Testis (tissue), 3 donors: ENCODE measurements around the gene SLC35E1. TPM values are rescaled to one million over a fixed set of nuclear protein-coding genes. Genes with fewer than 3 reads are reported as not detected.

Experiments
- DNase-seq: peaks from one replicate; pipeline ENCODE4 v3.0.0-alpha.2; 2019
- H3K27ac ChIP-seq, 2 donors: fragments of 200-600 bp; sonication (generic); one replicate each; pipeline ENCODE4 v1.5.1; 2019
- H3K27me3 ChIP-seq: fragments of 200-600 bp; sonication (generic); one replicate; pipeline ENCODE4 v1.5.1; 2019
- H3K36me3 ChIP-seq: fragments of 200-600 bp; sonication (generic); one replicate; pipeline ENCODE4 v1.5.1; 2017; ENCODE audit warnings: low read depth; ENCODE audit errors: missing control alignments
- H3K4me1 ChIP-seq: fragments of 200-600 bp; sonication (generic); one replicate; pipeline ENCODE4 v1.5.1; 2019
- H3K4me3 ChIP-seq, 2 donors: fragments of 200-600 bp; sonication (generic); one replicate each; pipeline ENCODE4 v1.5.1; 2017 to 2019
- H3K9me3 ChIP-seq: fragments of 200-600 bp; sonication (generic); one replicate; pipeline ENCODE4 v1.5.1; 2017
- POLR2A ChIP-seq: fragments of 450-650 bp; IDR thresholded peaks from one replicate; pipeline ENCODE4 v1.6.1; 2017; ENCODE audit warnings: antibody characterized with exemption, mild to moderate bottlenecking, moderate library complexity
- WGBS, 2 donors: methylation state at CpG; one replicate each; pipeline ENCODE4 v1.1.5; 2018; 5-methylcytosine and 5-hydroxymethylcytosine counted together
- intact Hi-C: fragments of 100-400 bp; cut with DNase I; formaldehyde crosslinking; loops from one replicate; pipeline ENCODE4 v1.15.1; 2023; ENCODE audit warnings: low total_unique reads
- polyA plus RNA-seq: library from polyadenylated mRNA; stranded (reverse); fragments of 350-450 nt; fragmentation: Illumina TruSeq; extraction: RNeasy Lipid Tissue Mini Kit (QIAGEN cat#74804); gene quantifications from one replicate; pipeline ENCODE4 v1.2.3, GENCODE V29; 2014; ENCODE audit warnings: low read depth, low replicate concordance; ENCODE audit not compliant: insufficient read depth
- total RNA-seq, 2 donors: library from RNA; depleted of rRNA; stranded (reverse); fragments of >200 nt; gene quantifications; one replicate each; pipeline ENCODE4 v1.2.3, GENCODE V29; 2016
- TF ChIP-seq, protein P1 (sequence below), 3 experiments: fragments of 450-650 bp in 2 of 3; fragments of 200-600 bp in 1 of 3; sonication (generic) in 1 of 3; IDR thresholded peaks; one replicate each; pipeline ENCODE4 v1.5.1; 2016 to 2019; ENCODE audit warnings: antibody characterized with exemption in 3 of 3, mild to moderate bottlenecking in 2 of 3, moderate library complexity in 1 of 3

The SLC35E1 gene
- total and polyA plus RNA-seq, 3 donors from 2014 or later: 20.3 to 56.3 (median 54.0) TPM

DNA sequence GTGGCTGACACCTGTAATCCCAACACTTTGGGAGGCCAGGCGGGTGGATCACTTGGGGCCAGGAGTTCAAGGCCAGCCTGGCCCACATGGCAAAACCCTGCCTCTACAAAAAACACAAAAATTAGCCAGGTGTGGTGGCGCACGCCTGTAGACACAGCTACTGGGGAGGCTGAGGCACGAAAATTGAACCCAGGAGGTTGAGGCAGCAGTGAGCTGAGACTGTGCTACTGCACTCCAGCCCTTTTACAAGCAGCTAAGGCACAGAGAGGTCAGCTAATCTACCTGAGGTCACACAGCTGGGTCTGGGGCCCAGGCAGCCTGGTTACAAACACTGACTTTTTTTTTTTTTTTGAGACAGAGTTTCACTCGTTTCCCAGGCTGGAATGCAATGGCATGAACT is 28.6 kb upstream of the SLC35E1 start:
- no peak overlapping the region for H3K27ac ChIP-seq
- no peaks in the 10 kb centered on the region for H3K36me3 ChIP-seq
- 79 to 85% methylated on average over 5 of the region's 5 CpGs for WGBS, 2 donors
- DNase-seq: no peak
- no peaks in the 10 kb centered on the region for H3K27me3 ChIP-seq
- intact Hi-C loops: no loop called here
- peaks cover 64% of the 10 kb centered on the region for H3K4me1 ChIP-seq
- TF ChIP-seq, protein P1, sequence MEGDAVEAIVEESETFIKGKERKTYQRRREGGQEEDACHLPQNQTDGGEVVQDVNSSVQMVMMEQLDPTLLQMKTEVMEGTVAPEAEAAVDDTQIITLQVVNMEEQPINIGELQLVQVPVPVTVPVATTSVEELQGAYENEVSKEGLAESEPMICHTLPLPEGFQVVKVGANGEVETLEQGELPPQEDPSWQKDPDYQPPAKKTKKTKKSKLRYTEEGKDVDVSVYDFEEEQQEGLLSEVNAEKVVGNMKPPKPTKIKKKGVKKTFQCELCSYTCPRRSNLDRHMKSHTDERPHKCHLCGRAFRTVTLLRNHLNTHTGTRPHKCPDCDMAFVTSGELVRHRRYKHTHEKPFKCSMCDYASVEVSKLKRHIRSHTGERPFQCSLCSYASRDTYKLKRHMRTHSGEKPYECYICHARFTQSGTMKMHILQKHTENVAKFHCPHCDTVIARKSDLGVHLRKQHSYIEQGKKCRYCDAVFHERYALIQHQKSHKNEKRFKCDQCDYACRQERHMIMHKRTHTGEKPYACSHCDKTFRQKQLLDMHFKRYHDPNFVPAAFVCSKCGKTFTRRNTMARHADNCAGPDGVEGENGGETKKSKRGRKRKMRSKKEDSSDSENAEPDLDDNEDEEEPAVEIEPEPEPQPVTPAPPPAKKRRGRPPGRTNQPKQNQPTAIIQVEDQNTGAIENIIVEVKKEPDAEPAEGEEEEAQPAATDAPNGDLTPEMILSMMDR (IDR thresholded peaks at IDR 0.05): no peak
- no peak for TF ChIP-seq POLR2A
- H3K9me3 ChIP-seq: no peaks in the 10 kb centered on the region
- H3K4me3 ChIP-seq: no peak overlapping the region

DNA sequence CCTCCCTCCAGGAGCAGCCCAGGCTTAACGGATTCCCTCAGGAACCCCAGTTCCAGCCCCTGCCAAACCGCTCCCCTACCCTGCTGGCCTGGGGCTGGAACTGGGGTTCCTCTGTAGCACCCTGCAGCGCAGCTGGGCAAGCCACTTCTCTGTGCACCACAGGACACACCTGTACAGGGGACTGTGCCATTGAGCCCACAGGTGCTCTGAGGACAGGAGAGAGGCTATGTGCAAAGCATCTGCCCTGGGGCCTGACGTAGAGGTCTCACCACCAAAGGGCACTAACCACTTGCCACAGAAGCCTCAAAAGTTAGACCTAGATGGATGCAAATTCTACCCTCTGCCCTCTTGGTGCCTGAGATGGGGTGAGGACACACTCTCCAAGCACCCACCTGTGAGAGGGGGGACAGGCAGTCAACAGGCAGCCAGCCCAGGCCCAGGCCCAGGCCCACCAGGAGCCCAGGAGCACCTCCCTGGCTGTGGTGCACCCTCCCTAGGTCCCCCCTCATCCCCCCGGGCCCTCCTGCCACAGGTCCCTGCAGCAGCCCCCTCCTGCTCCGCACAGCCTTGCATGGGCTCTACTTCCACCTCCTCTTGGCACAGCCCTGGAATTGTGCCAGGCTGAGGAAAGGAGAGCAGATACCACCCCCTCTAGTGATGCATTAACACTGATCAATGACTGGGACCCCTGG is 27.6 kb upstream of the SLC35E1 start:
- H3K27me3 ChIP-seq: no peaks in the 10 kb centered on the region
- intact Hi-C loops: no loop called here
- no peaks in the 10 kb centered on the region for H3K36me3 ChIP-seq
- WGBS, 2 donors: 76 to 90% methylated on average over 2 to 6 of the region's 6 CpGs
- peaks cover 66% of the 10 kb centered on the region for H3K4me1 ChIP-seq
- no peak overlapping the region for H3K4me3 ChIP-seq
- DNase-seq: no peak
- H3K27ac ChIP-seq: no peak overlapping the region
- TF ChIP-seq, protein P1 (IDR thresholded peaks at IDR 0.05): no peak
- no peak for TF ChIP-seq POLR2A
- H3K9me3 ChIP-seq: no peaks in the 10 kb centered on the region

DNA sequence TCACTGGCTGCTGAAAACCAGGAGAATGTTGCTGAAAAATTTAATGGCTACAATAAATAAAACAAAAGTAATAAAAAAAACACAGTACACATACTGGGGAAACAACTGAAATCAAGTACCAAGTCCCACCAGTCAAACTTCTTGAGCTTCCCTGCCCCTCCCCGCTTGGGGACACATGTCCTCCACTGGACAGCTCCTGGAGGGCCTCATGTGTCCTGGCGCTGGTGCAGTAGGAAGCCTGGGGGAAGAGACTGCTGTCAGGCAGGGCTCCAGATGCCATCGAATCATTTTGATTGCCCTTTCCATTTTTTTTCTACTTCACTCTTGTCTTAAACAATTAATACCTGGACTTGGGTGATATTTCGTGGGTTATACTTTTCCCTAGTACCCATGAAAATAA is 26.6 kb upstream of the SLC35E1 start:
- no peak for DNase-seq
- intact Hi-C loops: no loop called here
- Histone ChIP-seq H3K27me3 (no peaks in the 10 kb centered on the region), H3K4me3 (no peak overlapping the region), H3K27ac (peak overlapping the region in 1 of 2 donors; percentile 36), H3K36me3 (no peaks in the 10 kb centered on the region), H3K4me1 (peaks cover 68% of the 10 kb centered on the region), H3K9me3 (no peaks in the 10 kb centered on the region)
- TF ChIP-seq POLR2A: no peak
- TF ChIP-seq, protein P1 (IDR thresholded peaks at IDR 0.05): no peak
- 57 to 68% methylated on average over 4 of the region's 4 CpGs for WGBS, 2 donors

DNA sequence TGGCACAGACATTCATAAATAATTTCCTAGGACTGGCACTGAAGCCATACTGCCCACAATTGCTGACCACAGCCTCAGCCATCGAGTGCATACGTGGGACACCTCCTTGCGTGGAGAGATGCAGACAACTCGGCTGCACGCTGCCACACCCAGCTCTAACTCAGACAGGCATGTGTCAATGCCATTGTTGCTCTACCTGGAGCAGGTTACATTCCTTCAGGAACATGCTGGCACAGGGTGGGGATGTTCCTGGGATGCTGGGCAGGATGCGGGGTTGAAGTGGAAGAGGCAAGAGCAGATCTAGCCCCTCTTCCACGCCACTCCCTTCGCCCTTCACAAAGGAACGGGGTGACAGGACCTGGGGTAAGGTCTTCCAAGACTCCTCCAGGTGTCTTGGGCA is 24.2 kb upstream of the SLC35E1 start:
- no peak overlapping the region for H3K4me3 ChIP-seq
- WGBS, 2 donors: 93 to 94% methylated on average over 7 to 9 of the region's 9 CpGs
- peaks cover 48% of the 10 kb centered on the region for H3K4me1 ChIP-seq
- intact Hi-C loops: no loop called here
- no peaks in the 10 kb centered on the region for H3K36me3 ChIP-seq
- no peak for DNase-seq
- H3K27ac ChIP-seq: no peak overlapping the region
- H3K27me3 ChIP-seq: no peaks in the 10 kb centered on the region
- H3K9me3 ChIP-seq: no peaks in the 10 kb centered on the region
- no peak for TF ChIP-seq POLR2A
- TF ChIP-seq, protein P1 (IDR thresholded peaks at IDR 0.05): no peak

DNA sequence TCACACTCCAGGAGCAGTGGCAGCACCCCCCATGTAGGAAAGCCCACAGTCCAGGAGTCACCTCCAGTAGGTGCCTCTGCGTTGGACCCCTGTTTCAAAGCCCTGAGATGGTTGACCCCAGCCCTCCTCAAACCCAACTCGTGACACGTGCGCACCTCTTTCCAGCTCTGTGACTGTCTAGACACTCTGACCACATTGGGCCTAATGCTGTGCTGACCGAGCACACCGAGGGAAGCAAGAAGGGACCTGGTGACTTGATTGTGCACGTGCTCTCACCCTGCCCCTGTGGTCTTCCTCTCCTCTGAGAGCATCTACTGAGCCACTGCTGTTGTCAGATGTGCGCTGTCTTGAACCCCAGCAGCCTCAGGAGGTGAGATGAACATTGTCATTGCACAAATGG is 22.9 kb upstream of the SLC35E1 start:
- WGBS, 2 donors: 80 to 88% methylated on average over 2 to 8 of the region's 8 CpGs
- intact Hi-C loops: no loop called here
- H3K4me1 ChIP-seq: peaks cover 41% of the 10 kb centered on the region

More for the DNA sequence above, 22.9 kb upstream of the SLC35E1 start:
- Histone ChIP-seq H3K4me3 (no peak overlapping the region), H3K27me3 (no peaks in the 10 kb centered on the region), H3K9me3 (no peaks in the 10 kb centered on the region), H3K27ac (no peak overlapping the region), H3K36me3 (no peaks in the 10 kb centered on the region)
- no peak for DNase-seq
- TF ChIP-seq, protein P1 (IDR thresholded peaks at IDR 0.05): no peak
- TF ChIP-seq POLR2A: no peak
